ENCODE data around the gene ANKS4B.

Gene ANKS4B

GRCh38 chr16:21301168-21301894, 67.8 kb downstream of the ANKS4B start:
- peak; percentile 33 to 52 for DNase-seq

GRCh38 chr16:21301895-21302291, 68.4 kb downstream of the ANKS4B start:
- DNase-seq, result no peak

- DNase-seq, result no peak
Observed at GRCh38 chr16:21302454-21302853, 69.0 kb downstream of the ANKS4B start.

- no peak for DNase-seq
Observed at GRCh38 chr16:21302898-21303528, 69.5 kb downstream of the ANKS4B start.

Measured in activated CD4-positive, alpha-beta T cell treated with anti-CD3 and anti-CD28 coated beads for 4 hours (primary cell).